Measurements from ENCODE around the gene SETD5. TPM values are rescaled to one million over a fixed set of nuclear protein-coding genes. Genes with fewer than 3 reads are reported as not detected.

Gene SETD5
- total and polyA plus RNA-seq, 2 donors (not counting 3 experiments of a cell fraction or from before 2014, with no cell fraction given), result 48.2 to 149 TPM

GRCh38 chr3:9512456-9513045, 115.1 kb downstream of the SETD5 start:
- H3K9ac ChIP-seq (replicated peaks; ENCODE audit: extremely low read depth, insufficient read depth, low read length), result no peak overlapping the region
- CTCF ChIA-PET, result no interaction called here
- H3K79me2 ChIP-seq (ENCODE audit: control insufficient read depth, insufficient read depth, low read length), result no peaks in the 10 kb centered on the region
- H3K9me3 ChIP-seq (replicated peaks; ENCODE audit: control insufficient read depth, insufficient read depth, low read length), result no peaks in the 10 kb centered on the region
- no peaks in the 10 kb centered on the region for H4K20me1 ChIP-seq (replicated peaks; ENCODE audit: control insufficient read depth, extremely low read depth, insufficient read depth, low read length)
- no peaks in the 10 kb centered on the region for H3K36me3 ChIP-seq (ENCODE audit: control insufficient read depth in 2 of 2, extremely low read depth in 1 of 2, insufficient read depth in 2 of 2, low read length in 2 of 2)
- H3K4me1 ChIP-seq (ENCODE audit: control insufficient read depth, extremely low read depth, insufficient read depth, low read length), result no peaks in the 10 kb centered on the region
- H3K9me1 ChIP-seq (replicated peaks; ENCODE audit: control insufficient read depth, extremely low read depth, insufficient read depth, low read length), result no peaks in the 10 kb centered on the region
- FAIRE-seq (no peak), DNase-seq (ENCODE audit: low read depth, low spot score) (no peak)
- dilution Hi-C loops (cut with MboI; ENCODE audit: extremely low pct_ligation_motif_present, low sequenced_read_pairs), result no loop called here
- BruUV-seq (replicated peaks), result no TSS peak
- POLR2A ChIA-PET, result no interaction called here
- H3K27me3 ChIP-seq (ENCODE audit: control insufficient read depth in 2 of 2, insufficient read depth in 2 of 2, low read length in 2 of 2), result peaks cover 14 to 16% of the 10 kb centered on the region in 2 experiments
- no peak overlapping the region for H3K4me2 ChIP-seq (ENCODE audit: insufficient read depth, low read length)
- TF ChIP-seq POLR2AphosphoS5 (IDR thresholded peaks at IDR 0.05; ENCODE audit: insufficient read depth, low read depth, low read length) (no peak), EZH2 (IDR thresholded peaks at IDR 0.05; ENCODE audit: borderline replicate concordance, low read depth, low read length, severe bottlenecking) (no peak), POLR2A (IDR thresholded peaks at IDR 0.05; ENCODE audit: low read depth, low read length) (no peak)
- TF ChIP-seq, protein P1, sequence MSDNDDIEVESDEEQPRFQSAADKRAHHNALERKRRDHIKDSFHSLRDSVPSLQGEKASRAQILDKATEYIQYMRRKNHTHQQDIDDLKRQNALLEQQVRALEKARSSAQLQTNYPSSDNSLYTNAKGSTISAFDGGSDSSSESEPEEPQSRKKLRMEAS (IDR thresholded peaks at IDR 0.05; ENCODE audit: insufficient read depth, insufficient read length), result no peak
- H3K27ac ChIP-seq (ENCODE audit: insufficient read depth, low read depth, low read length), result no peak overlapping the region
- H3K4me3 ChIP-seq (replicated peaks in 1 of 3; ENCODE audit: insufficient read depth in 1 of 3, low read depth in 1 of 3, low read length in 3 of 3), result no peak overlapping the region
- no peak overlapping the region for H2AFZ ChIP-seq (ENCODE audit: low read depth, low read length)
- intact Hi-C loops (cut with micrococcal nuclease), result no loop called here

DNA sequence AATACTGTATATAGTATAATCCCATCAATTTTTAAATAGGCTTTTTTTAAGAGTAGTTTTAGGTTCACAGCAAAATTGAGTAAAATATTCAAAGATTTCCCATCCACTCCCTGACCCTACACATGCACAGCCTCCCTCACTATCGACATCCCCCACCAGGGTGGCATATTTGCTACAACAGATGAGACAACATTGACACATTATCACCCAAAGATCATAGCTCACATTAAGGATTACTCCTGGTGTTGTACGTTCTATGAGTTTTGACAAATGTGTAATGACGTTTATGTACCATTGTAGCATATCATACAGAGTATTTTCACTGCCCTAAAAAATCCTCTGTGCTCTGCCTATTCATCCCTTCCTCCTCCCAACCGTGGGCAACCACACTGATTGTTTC, 116.9 kb downstream of the SETD5 start:
- no peaks in the 10 kb centered on the region for H3K36me3 ChIP-seq (ENCODE audit: control insufficient read depth in 2 of 2, extremely low read depth in 1 of 2, insufficient read depth in 2 of 2, low read length in 2 of 2)
- no peaks in the 10 kb centered on the region for H3K79me2 ChIP-seq (ENCODE audit: control insufficient read depth, insufficient read depth, low read length)
- no peaks in the 10 kb centered on the region for H3K9me3 ChIP-seq (replicated peaks; ENCODE audit: control insufficient read depth, insufficient read depth, low read length)
- FAIRE-seq (no peak), DNase-seq (ENCODE audit: low read depth, low spot score) (no peak)
- H3K27ac ChIP-seq (ENCODE audit: insufficient read depth, low read depth, low read length), result no peak overlapping the region
- H3K27me3 ChIP-seq (ENCODE audit: control insufficient read depth in 2 of 2, insufficient read depth in 2 of 2, low read length in 2 of 2), result peaks cover 5 to 7% of the 10 kb centered on the region in 2 experiments
- TF ChIP-seq FOS (IDR thresholded peaks at IDR 0.05; ENCODE audit: borderline replicate concordance, insufficient read depth, low read length), result no peak
- TF ChIP-seq EZH2 (IDR thresholded peaks at IDR 0.05; ENCODE audit: borderline replicate concordance, low read depth, low read length, severe bottlenecking), result no peak
- TF ChIP-seq POLR2A (IDR thresholded peaks at IDR 0.05; ENCODE audit: low read depth, low read length), result no peak
- TF ChIP-seq, protein P1 (IDR thresholded peaks at IDR 0.05; ENCODE audit: insufficient read depth, insufficient read length), result no peak
- TF ChIP-seq JUN (IDR thresholded peaks at IDR 0.05; ENCODE audit: borderline replicate concordance, insufficient read depth, insufficient read length, low read depth), result no peak
- no peak for TF ChIP-seq CTCF (IDR thresholded peaks at IDR 0.05; ENCODE audit: extremely low read depth in 1 of 2, insufficient read depth in 1 of 2, low read depth in 1 of 2, low read length in 2 of 2)
- no peak for TF ChIP-seq MYC (IDR thresholded peaks at IDR 0.05; ENCODE audit: low read depth, low read length)
- no peak for TF ChIP-seq GATA2 (IDR thresholded peaks at IDR 0.05; ENCODE audit: insufficient read depth, insufficient read length, low read depth, low read length)
- no peak for TF ChIP-seq POLR2AphosphoS5 (IDR thresholded peaks at IDR 0.05; ENCODE audit: insufficient read depth, low read depth, low read length)
- POLR2A ChIA-PET, result no interaction called here
- H3K9ac ChIP-seq (replicated peaks; ENCODE audit: extremely low read depth, insufficient read depth, low read length), result no peak overlapping the region
- no peaks in the 10 kb centered on the region for H3K9me1 ChIP-seq (replicated peaks; ENCODE audit: control insufficient read depth, extremely low read depth, insufficient read depth, low read length)
- no peak overlapping the region for H3K4me3 ChIP-seq (replicated peaks in 1 of 3; ENCODE audit: insufficient read depth in 1 of 3, low read depth in 1 of 3, low read length in 3 of 3)
- CTCF ChIA-PET, result no interaction called here
- H3K4me2 ChIP-seq (ENCODE audit: insufficient read depth, low read length), result no peak overlapping the region
- BruUV-seq (replicated peaks), result no TSS peak
- H2AFZ ChIP-seq (ENCODE audit: low read depth, low read length), result no peak overlapping the region
- intact Hi-C loops (cut with micrococcal nuclease) (no loop called here), dilution Hi-C loops (cut with MboI; ENCODE audit: extremely low pct_ligation_motif_present, low sequenced_read_pairs) (no loop called here)
- H3K4me1 ChIP-seq (ENCODE audit: control insufficient read depth, extremely low read depth, insufficient read depth, low read length), result no peaks in the 10 kb centered on the region
- H4K20me1 ChIP-seq (replicated peaks; ENCODE audit: control insufficient read depth, extremely low read depth, insufficient read depth, low read length), result no peaks in the 10 kb centered on the region

All from endothelial cell of umbilical vein (primary cell).